ENCODE measurements around the gene ACVR1.

Gene ACVR1

GRCh38 chr2:157691695-157692094 is 184.4 kb downstream of the ACVR1 start:
- DNase-seq, result no peak

- DNase-seq, result no peak
Measured at GRCh38 chr2:157691131-157691530, 185.0 kb downstream of the ACVR1 start.

All from DMS 273 treated with DMSO at 0.1 percent for 48 hours (cell line).